ENCODE results near the gene TANGO6. TPM values are rescaled to one million over a fixed set of nuclear protein-coding genes. Genes with fewer than 3 reads are reported as not detected.
"Not testable (repeated sequence)": the region's sequence is repeated elsewhere in the genome, so short reads cannot be mapped to it uniquely, and the experiment has no call there.

The TANGO6 gene
- total RNA-seq, 1 experiment from 2014 or later: 21.8 TPM

GRCh38 chr16:69040144-69040909 is 197.0 kb downstream of the TANGO6 start:
- H3K9me2 ChIP-seq (replicated peaks; ENCODE audit: insufficient read depth, low read length): no peaks in the 10 kb centered on the region
- H3K36me3 ChIP-seq (ENCODE audit: insufficient read depth, low read length): peaks cover 8% of the 10 kb centered on the region
- H3K9ac ChIP-seq (ENCODE audit: low read length): no peak overlapping the region
- H3K9me3 ChIP-seq (ENCODE audit: low read length): no peaks in the 10 kb centered on the region
- H2AFZ ChIP-seq (ENCODE audit: low read length): no peak overlapping the region
- H3K4me1 ChIP-seq (ENCODE audit: low read length): no peaks in the 10 kb centered on the region
- H3K27ac ChIP-seq (ENCODE audit: low read length): no peak overlapping the region
- no peaks in the 10 kb centered on the region for H3K79me2 ChIP-seq (ENCODE audit: low read length)
- H4K20me1 ChIP-seq (ENCODE audit: insufficient read depth, low read depth, low read length): no peaks in the 10 kb centered on the region
- DNase-seq: no peak
- H3K4me2 ChIP-seq (ENCODE audit: low read depth, low read length, poor library complexity, severe bottlenecking): no peak overlapping the region
- H3K27me3 ChIP-seq (ENCODE audit: low read length): no peaks in the 10 kb centered on the region
- no peak overlapping the region for H3K4me3 ChIP-seq (ENCODE audit: low read length)

- H3K36me3 ChIP-seq (ENCODE audit: insufficient read depth, low read length): no peaks in the 10 kb centered on the region
- H3K4me1 ChIP-seq (ENCODE audit: low read length): no peaks in the 10 kb centered on the region
- H3K4me3 ChIP-seq (ENCODE audit: low read length): no peak overlapping the region
- no peak for DNase-seq
- no peaks in the 10 kb centered on the region for H3K9me2 ChIP-seq (replicated peaks; ENCODE audit: insufficient read depth, low read length)
- no peak overlapping the region for H3K9ac ChIP-seq (ENCODE audit: low read length)
- no peaks in the 10 kb centered on the region for H3K9me3 ChIP-seq (ENCODE audit: low read length)
- no peaks in the 10 kb centered on the region for H4K20me1 ChIP-seq (ENCODE audit: insufficient read depth, low read depth, low read length)
- no peak overlapping the region for H2AFZ ChIP-seq (ENCODE audit: low read length)
- no peaks in the 10 kb centered on the region for H3K27me3 ChIP-seq (ENCODE audit: low read length)
- H3K4me2 ChIP-seq (ENCODE audit: low read depth, low read length, poor library complexity, severe bottlenecking): no peak overlapping the region
- no peak overlapping the region for H3K27ac ChIP-seq (ENCODE audit: low read length)
- H3K79me2 ChIP-seq (ENCODE audit: low read length): no peaks in the 10 kb centered on the region
Measured at GRCh38 chr16:69048328-69049120, 205.2 kb downstream of the TANGO6 start.

GRCh38 chr16:69049146-69049545 is 205.8 kb downstream of the TANGO6 start:
- H2AFZ ChIP-seq (ENCODE audit: low read length): no peak overlapping the region

GRCh38 chr16:69049603-69050375 is 206.5 kb downstream of the TANGO6 start:
- Histone ChIP-seq H3K4me3 (ENCODE audit: low read length) (no peak overlapping the region), H3K27me3 (ENCODE audit: low read length) (no peaks in the 10 kb centered on the region), H3K9me2 (replicated peaks; ENCODE audit: insufficient read depth, low read length) (no peaks in the 10 kb centered on the region), H3K36me3 (ENCODE audit: insufficient read depth, low read length) (no peaks in the 10 kb centered on the region), H3K27ac (ENCODE audit: low read length) (no peak overlapping the region), H3K79me2 (ENCODE audit: low read length) (no peaks in the 10 kb centered on the region), H3K4me2 (ENCODE audit: low read depth, low read length, poor library complexity, severe bottlenecking) (no peak overlapping the region), H3K4me1 (ENCODE audit: low read length) (no peaks in the 10 kb centered on the region), H3K9ac (ENCODE audit: low read length) (no peak overlapping the region), H3K9me3 (ENCODE audit: low read length) (no peaks in the 10 kb centered on the region), H2AFZ (ENCODE audit: low read length) (no peak overlapping the region), H4K20me1 (ENCODE audit: insufficient read depth, low read depth, low read length) (no peaks in the 10 kb centered on the region)
- DNase-seq: no peak

More at GRCh38 chr16:69049146-69049545, 205.8 kb downstream of the TANGO6 start:
- no peak overlapping the region for H3K4me3 ChIP-seq (ENCODE audit: low read length)
- no peaks in the 10 kb centered on the region for H3K79me2 ChIP-seq (ENCODE audit: low read length)
- no peaks in the 10 kb centered on the region for H3K27me3 ChIP-seq (ENCODE audit: low read length)
- no peak overlapping the region for H3K27ac ChIP-seq (ENCODE audit: low read length)
- no peaks in the 10 kb centered on the region for H3K4me1 ChIP-seq (ENCODE audit: low read length)
- H3K9ac ChIP-seq (ENCODE audit: low read length): no peak overlapping the region
- H3K9me3 ChIP-seq (ENCODE audit: low read length): no peaks in the 10 kb centered on the region
- H3K9me2 ChIP-seq (replicated peaks; ENCODE audit: insufficient read depth, low read length): no peaks in the 10 kb centered on the region
- no peak for DNase-seq
- H3K36me3 ChIP-seq (ENCODE audit: insufficient read depth, low read length): no peaks in the 10 kb centered on the region
- no peak overlapping the region for H3K4me2 ChIP-seq (ENCODE audit: low read depth, low read length, poor library complexity, severe bottlenecking)
- no peaks in the 10 kb centered on the region for H4K20me1 ChIP-seq (ENCODE audit: insufficient read depth, low read depth, low read length)

GRCh38 chr16:69051517-69051830 is 208.1 kb downstream of the TANGO6 start:
- H3K9me3 ChIP-seq (ENCODE audit: low read length); H3K4me2 ChIP-seq (ENCODE audit: low read depth, low read length, poor library complexity, severe bottlenecking): not testable (repeated sequence)

GRCh38 chr16:69055008-69055407 is 211.7 kb downstream of the TANGO6 start:
- H3K36me3 ChIP-seq (ENCODE audit: insufficient read depth, low read length): no peaks in the 10 kb centered on the region
- no peaks in the 10 kb centered on the region for H3K9me2 ChIP-seq (replicated peaks; ENCODE audit: insufficient read depth, low read length)
- H2AFZ ChIP-seq (ENCODE audit: low read length): no peak overlapping the region
- H3K4me2 ChIP-seq (ENCODE audit: low read depth, low read length, poor library complexity, severe bottlenecking): no peak overlapping the region
- no peaks in the 10 kb centered on the region for H3K27me3 ChIP-seq (ENCODE audit: low read length)
- H3K27ac ChIP-seq (ENCODE audit: low read length): no peak overlapping the region
- no peak for DNase-seq
- H4K20me1 ChIP-seq (ENCODE audit: insufficient read depth, low read depth, low read length): no peaks in the 10 kb centered on the region
- H3K4me3 ChIP-seq (ENCODE audit: low read length): no peak overlapping the region
- H3K9ac ChIP-seq (ENCODE audit: low read length): no peak overlapping the region
- no peaks in the 10 kb centered on the region for H3K9me3 ChIP-seq (ENCODE audit: low read length)
- H3K79me2 ChIP-seq (ENCODE audit: low read length): no peaks in the 10 kb centered on the region
- 0 out of 2 replicates have a peak, but pooled peaks cover 4% of the 10 kb centered on the region for H3K4me1 ChIP-seq (ENCODE audit: low read length)

More at GRCh38 chr16:69051517-69051830, 208.1 kb downstream of the TANGO6 start:
- H3K27me3 ChIP-seq (ENCODE audit: low read length); H3K9me2 ChIP-seq (replicated peaks; ENCODE audit: insufficient read depth, low read length); DNase-seq; H3K9ac ChIP-seq (ENCODE audit: low read length); H3K36me3 ChIP-seq (ENCODE audit: insufficient read depth, low read length); H3K79me2 ChIP-seq (ENCODE audit: low read length); H3K27ac ChIP-seq (ENCODE audit: low read length); H2AFZ ChIP-seq (ENCODE audit: low read length); H4K20me1 ChIP-seq (ENCODE audit: insufficient read depth, low read depth, low read length); H3K4me1 ChIP-seq (ENCODE audit: low read length); H3K4me3 ChIP-seq (ENCODE audit: low read length): not testable (repeated sequence)

GRCh38 chr16:69055980-69056379 is 212.6 kb downstream of the TANGO6 start:
- no peak for DNase-seq
- H3K27ac ChIP-seq (ENCODE audit: low read length): no peak overlapping the region

GRCh38 chr16:69056421-69056820 is 213.1 kb downstream of the TANGO6 start:
- H3K79me2 ChIP-seq (ENCODE audit: low read length): no peaks in the 10 kb centered on the region
- no peak overlapping the region for H3K4me3 ChIP-seq (ENCODE audit: low read length)
- no peak for DNase-seq
- H3K9me2 ChIP-seq (replicated peaks; ENCODE audit: insufficient read depth, low read length): no peaks in the 10 kb centered on the region
- H2AFZ ChIP-seq (ENCODE audit: low read length): no peak overlapping the region
- no peaks in the 10 kb centered on the region for H3K27me3 ChIP-seq (ENCODE audit: low read length)
- no peak overlapping the region for H3K9ac ChIP-seq (ENCODE audit: low read length)
- H3K36me3 ChIP-seq (ENCODE audit: insufficient read depth, low read length): no peaks in the 10 kb centered on the region
- H3K4me1 ChIP-seq (ENCODE audit: low read length): 0 out of 2 replicates have a peak, but pooled peaks cover 4% of the 10 kb centered on the region
- H4K20me1 ChIP-seq (ENCODE audit: insufficient read depth, low read depth, low read length): no peaks in the 10 kb centered on the region
- H3K27ac ChIP-seq (ENCODE audit: low read length): no peak overlapping the region
- no peak overlapping the region for H3K4me2 ChIP-seq (ENCODE audit: low read depth, low read length, poor library complexity, severe bottlenecking)
- no peaks in the 10 kb centered on the region for H3K9me3 ChIP-seq (ENCODE audit: low read length)

More at GRCh38 chr16:69055980-69056379, 212.6 kb downstream of the TANGO6 start:
- Histone ChIP-seq H3K9ac (ENCODE audit: low read length) (no peak overlapping the region), H3K4me1 (ENCODE audit: low read length) (0 out of 2 replicates have a peak, but pooled peaks cover 4% of the 10 kb centered on the region), H3K4me2 (ENCODE audit: low read depth, low read length, poor library complexity, severe bottlenecking) (no peak overlapping the region), H3K9me2 (replicated peaks; ENCODE audit: insufficient read depth, low read length) (no peaks in the 10 kb centered on the region), H3K4me3 (ENCODE audit: low read length) (no peak overlapping the region), H3K27me3 (ENCODE audit: low read length) (no peaks in the 10 kb centered on the region), H3K36me3 (ENCODE audit: insufficient read depth, low read length) (no peaks in the 10 kb centered on the region), H3K79me2 (ENCODE audit: low read length) (no peaks in the 10 kb centered on the region), H4K20me1 (ENCODE audit: insufficient read depth, low read depth, low read length) (no peaks in the 10 kb centered on the region), H3K9me3 (ENCODE audit: low read length) (no peaks in the 10 kb centered on the region), H2AFZ (ENCODE audit: low read length) (no peak overlapping the region)

Measured in Karpas-422 (cell line).